ENCODE results near the gene ST8SIA1.

The ST8SIA1 gene

DNA sequence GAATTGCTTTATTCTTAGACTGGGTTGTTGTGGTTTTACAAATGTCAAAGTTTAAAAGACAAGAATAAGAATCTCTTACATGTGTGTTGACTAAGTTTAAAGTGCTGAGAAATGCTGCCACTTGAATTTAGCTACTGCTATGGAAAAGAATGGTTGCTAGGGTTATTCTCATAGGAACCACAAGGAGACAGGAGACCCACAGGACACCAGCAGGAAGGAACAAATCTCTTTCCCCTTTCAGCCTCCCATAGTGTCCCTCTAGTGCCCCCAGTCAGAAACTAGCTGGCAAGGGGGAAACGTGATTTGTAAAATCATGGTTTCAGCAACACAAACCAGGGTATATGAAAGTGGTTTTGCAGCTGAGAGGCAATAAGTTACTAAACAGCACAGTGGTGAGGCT lies 102.7 kb downstream of the ST8SIA1 start:
- peak in 3 of 4 experiments; percentile 4 to 16 (median 12) for DNase-seq

GRCh38 chr12:22231078-22231477 lies 103.4 kb downstream of the ST8SIA1 start:
- no peak for DNase-seq

- no peak for DNase-seq
These were observed 104.2 kb downstream of the ST8SIA1 start for GRCh38 chr12:22230280-22230794.

GRCh38 chr12:22229652-22230279 lies 104.7 kb downstream of the ST8SIA1 start:
- DNase-seq: no peak

DNA sequence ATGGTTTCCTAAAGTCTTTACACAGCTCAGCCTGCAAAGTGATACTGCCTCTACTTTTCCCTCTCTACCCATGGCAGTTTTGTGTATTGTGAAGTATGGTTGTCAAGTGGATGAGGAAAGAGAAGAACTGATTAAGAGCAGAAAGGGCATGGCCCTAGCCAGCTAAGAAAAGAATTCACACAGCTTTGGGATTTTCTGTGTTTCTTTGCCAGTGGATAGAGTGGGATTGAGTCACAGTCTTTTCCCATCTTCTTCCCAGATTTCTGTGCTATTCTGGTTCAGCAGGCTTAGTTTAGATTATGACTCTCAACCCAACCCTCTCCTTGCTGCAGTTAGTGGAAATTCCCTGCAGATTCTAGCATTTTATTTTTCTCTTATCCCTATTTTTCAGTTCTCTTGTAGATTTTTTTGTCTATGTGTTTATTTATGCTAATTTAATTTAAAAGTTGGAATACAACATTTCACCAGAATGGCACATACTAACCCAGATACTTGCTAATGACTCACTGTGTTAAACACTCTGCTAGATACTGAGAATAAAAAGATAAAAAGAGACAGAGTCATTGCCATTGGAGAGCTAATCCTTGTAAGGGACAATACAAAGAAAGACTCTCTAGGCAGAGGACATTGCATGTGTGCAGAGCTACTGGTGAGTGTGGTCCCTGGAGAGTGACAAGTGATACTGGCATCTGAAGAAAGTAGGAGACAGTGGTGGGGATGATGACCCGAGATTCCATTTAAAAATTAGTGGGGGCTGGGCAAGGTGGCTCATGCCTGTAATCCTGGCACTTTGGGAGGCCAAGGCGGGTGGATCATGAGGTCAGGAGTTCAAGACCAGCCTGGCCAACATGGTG lies 106.3 kb downstream of the ST8SIA1 start:
- no peak for DNase-seq

DNA sequence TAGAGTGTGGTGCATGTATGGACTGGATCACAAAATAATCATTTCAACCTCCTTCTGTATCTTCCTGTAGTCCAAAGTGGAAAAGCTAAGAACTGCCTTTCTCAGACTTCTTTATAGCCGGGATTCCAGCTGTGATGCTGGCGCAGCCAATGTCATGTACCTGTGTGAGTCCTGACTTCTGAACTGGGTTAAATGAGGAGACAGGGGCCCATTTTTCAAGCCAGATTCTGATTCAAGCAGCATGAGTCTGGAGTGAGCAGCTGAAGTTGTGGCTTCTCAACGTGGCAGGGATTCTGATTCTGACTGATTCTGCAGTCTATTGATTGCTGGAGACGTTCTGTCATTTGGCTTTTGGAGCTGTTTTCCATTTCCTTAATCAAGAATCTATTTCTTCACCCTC lies 111.2 kb downstream of the ST8SIA1 start:
- no peak for DNase-seq

- DNase-seq: no peak
These were observed 117.0 kb downstream of the ST8SIA1 start for GRCh38 chr12:22217556-22217955.

DNA sequence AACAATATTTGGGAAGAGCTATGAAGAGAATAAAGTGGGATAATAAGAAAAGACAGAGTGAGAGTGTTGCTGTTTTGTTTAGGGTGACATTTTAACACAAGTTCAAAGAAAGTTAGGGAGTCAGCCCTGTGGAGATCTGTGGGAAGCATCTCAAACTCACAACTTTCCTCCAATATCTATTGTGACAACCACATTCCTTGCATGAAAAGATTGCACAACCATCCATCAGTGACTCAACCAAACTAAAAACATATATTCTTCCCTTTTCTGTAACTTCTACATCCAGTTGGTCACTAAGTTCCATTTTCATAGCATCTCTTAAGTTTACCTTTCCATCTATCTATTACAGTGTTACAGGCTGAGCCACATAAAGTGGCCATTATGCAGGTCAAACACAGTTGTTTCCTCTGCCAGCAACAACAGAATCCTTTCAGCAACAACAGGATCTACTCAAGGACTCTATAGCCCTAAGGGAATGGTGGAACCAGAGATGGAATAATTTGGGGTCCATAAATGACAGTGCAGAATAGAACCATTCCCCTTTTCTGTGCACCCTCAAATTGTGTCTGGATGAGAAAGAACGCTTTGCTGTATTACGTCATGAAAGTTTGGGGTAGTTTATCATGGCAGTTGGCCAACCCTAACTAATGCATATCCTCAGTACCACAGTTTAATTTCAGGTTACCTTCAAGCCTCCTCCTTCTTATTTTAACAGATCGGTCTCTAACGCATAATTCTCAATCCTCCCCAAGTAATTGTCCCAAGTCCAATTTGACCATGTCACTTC lies 118.8 kb downstream of the ST8SIA1 start:
- peak; percentile 14 to 52 (median 27) for DNase-seq

- no peak for DNase-seq
These were observed 123.4 kb downstream of the ST8SIA1 start for GRCh38 chr12:22211128-22211527.

DNA sequence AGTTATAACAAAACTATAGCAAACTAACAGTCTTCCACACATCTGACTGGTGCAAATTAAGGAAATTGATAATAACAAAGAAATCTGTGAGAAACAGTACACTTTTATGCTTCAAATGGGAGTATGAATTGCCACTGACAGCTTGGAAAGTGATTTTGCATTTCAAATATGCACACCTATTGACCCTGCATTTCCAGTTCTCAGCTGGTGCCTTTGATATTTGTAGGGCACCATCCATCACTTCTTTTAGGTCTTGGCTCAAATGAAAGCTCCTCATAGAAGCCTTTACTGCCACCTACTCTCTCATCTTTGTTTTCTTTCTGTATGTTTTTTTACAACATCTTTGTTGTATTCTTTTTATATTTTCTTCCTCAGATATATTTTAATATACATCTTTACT lies 125.1 kb downstream of the ST8SIA1 start:
- no peak for DNase-seq

GRCh38 chr12:22206111-22206728 lies 128.3 kb downstream of the ST8SIA1 start:
- no peak for DNase-seq

GRCh38 chr12:22204391-22204790 lies 130.1 kb downstream of the ST8SIA1 start:
- DNase-seq: no peak

DNA sequence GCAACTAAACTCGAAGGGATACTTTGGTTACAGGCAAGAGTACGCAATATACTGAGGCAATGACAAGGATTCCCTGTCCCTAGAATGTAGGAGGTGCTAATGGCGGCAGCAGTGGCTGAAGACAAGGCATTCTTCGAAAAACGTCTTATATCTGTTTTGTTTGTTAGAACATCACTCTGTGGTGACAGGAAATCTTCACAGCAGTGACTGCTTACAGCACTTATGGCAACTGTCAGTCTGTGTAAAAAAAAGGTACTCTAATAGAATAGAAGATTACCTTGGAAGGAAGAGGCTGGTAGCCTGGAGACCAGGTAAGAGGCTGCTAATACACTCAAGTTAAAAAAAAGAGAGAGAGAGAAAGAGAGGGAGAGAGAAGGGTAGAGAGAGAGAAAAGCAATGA lies 131.7 kb downstream of the ST8SIA1 start:
- no peak for DNase-seq

DNA sequence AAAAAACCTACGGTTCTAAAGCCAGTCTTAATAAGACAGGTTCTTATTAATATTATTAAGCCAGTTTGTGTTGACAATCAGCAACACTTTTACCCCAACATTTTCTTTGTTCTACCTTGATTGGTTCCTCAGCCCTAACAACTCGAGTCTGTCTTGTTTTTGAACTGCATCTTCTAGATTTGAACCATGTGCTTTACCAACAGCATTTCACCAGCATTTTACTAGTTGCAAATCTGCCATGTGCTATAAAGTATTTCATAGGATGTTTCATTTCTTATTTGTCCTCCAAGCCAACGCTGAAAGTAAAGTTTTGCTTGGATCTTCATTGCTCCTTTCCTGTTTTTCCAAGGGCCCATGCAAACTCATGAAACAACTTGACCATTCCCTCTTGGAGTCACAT lies 133.4 kb downstream of the ST8SIA1 start:
- DNase-seq: no peak

GRCh38 chr12:22196236-22196635 lies 138.3 kb downstream of the ST8SIA1 start:
- no peak for DNase-seq

GRCh38 chr12:22190969-22191368 lies 143.5 kb downstream of the ST8SIA1 start:
- DNase-seq: no peak

- DNase-seq: no peak
These were observed 146.1 kb downstream of the ST8SIA1 start for GRCh38 chr12:22188431-22188830.

DNA sequence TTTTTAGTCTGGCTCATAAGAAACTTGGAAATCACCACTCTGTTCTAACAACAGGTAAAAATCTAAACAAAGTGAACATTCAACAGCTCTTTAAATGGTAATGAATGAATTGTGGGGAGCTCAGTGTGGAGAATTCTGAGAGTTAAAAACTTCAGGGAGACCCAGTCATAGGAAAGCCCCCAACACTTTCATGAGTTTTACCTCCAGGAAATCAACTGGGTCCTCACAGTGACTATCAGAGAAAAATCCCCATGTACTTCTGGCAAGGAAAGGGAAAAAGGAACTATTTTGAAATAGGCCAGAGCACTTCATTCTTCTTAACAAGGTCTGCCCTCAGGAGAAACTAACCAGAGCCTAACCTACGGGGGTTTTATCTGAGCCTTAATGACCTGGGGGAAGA lies 153.8 kb downstream of the ST8SIA1 start:
- DNase-seq: no peak

DNA sequence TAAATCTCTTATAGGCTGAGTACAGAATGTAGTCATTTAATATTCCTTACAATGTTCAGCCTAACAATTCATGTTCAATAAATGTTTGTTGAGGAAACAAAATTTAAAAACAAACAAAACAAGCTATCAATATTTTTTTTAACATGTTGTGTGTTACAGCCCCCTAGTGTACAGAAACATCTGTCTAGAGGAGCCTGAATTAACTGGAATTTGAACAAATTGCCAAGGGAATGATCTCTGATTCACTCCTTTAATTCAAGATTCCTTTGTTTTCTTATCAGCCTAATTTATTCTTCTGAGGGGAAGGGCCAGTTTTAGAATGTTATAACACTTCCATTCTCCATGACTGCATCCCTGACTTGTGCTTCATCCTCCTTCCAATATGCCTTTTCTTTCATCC lies 161.3 kb downstream of the ST8SIA1 start:
- no peak for DNase-seq

GRCh38 chr12:22172501-22172900 lies 162.0 kb downstream of the ST8SIA1 start:
- DNase-seq: peak; percentile 6 to 48 (median 46)

DNA sequence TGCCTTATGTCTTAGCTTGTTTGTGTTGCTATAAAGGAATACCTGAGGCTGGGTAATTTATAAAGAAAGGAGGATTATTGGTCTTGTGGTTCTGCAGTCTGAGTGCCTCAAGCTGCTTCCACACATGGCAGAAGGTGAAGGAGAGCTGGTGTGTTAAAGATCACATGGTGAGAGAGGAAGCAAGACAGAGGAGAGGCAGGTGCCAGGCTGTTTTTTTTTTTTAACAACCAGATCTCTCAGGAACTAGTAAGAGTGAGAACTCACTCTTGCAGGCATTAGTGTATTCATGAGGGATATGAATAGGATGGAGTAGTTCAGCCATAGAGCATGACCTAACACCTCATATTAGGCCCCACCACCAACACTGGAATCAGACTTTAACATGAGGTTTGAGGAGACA lies 165.1 kb downstream of the ST8SIA1 start:
- no peak for DNase-seq

GRCh38 chr12:22164139-22164538 lies 170.4 kb downstream of the ST8SIA1 start:
- DNase-seq: peak; percentile 2 to 65 (median 52)

DNA sequence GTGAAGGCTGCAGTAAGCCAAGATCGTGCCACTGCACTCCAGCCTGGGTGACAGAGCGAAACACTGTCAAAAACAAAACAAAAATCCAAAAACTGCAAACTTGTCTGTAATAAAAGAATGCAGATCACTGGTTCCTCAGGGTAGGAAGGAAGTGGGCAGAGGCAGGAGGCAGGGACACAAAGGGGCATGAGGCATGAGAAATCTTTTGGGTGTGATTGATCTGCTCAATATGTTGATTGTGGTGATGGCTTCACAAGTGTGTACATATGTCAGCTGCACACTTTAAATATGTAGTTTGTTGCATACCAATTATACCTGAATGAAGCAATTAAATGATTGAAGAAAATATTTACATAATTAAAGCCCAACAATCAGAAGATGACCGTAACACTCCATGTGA lies 170.9 kb downstream of the ST8SIA1 start:
- no peak for DNase-seq
